Ovary (tissue), 3 donors: Measurements from ENCODE around the gene CA10.

Source experiments
- EP300 ChIP-seq: sonication (generic); formaldehyde crosslinking; IDR thresholded peaks from one replicate; pipeline ENCODE4 v1.6.1; 2017; ENCODE audit warnings: antibody characterized with exemption
- TF ChIP-seq, protein P1 (sequence below), 3 donors: fragments of 450-650 bp in 2 of 3; fragments of 200-600 bp in 1 of 3; IDR thresholded peaks; one replicate each; pipeline versions ENCODE4 v1.5.1 to v1.8.0; 2016 to 2022; ENCODE audit warnings: antibody characterized with exemption in 3 of 3, mild to moderate bottlenecking in 1 of 3
- donor health status: DM: no; HTN: no; CAD: no.

DNA sequence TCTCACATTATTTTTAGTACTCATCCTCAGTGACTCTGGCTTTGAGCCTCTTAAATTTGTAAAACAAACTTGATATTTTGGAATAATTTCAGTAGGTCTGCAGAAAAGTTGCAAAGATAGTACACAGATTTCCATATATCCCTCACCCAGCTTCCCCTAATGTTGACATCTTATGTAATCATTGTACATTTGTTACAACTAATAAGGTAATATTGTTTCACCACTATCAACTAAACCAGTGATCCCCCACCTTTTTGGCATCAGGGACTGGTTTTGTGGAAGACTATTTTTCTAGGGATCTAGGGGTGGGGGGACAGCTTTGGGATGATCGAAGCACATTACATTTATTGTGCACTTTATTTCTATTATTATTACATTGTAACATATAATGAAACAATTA is 391.2 kb downstream of the CA10 start:
- TF ChIP-seq, protein P1, sequence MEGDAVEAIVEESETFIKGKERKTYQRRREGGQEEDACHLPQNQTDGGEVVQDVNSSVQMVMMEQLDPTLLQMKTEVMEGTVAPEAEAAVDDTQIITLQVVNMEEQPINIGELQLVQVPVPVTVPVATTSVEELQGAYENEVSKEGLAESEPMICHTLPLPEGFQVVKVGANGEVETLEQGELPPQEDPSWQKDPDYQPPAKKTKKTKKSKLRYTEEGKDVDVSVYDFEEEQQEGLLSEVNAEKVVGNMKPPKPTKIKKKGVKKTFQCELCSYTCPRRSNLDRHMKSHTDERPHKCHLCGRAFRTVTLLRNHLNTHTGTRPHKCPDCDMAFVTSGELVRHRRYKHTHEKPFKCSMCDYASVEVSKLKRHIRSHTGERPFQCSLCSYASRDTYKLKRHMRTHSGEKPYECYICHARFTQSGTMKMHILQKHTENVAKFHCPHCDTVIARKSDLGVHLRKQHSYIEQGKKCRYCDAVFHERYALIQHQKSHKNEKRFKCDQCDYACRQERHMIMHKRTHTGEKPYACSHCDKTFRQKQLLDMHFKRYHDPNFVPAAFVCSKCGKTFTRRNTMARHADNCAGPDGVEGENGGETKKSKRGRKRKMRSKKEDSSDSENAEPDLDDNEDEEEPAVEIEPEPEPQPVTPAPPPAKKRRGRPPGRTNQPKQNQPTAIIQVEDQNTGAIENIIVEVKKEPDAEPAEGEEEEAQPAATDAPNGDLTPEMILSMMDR (IDR thresholded peaks at IDR 0.05) = no peak
- no peak for TF ChIP-seq EP300
